ENCODE results near the gene CNOT4.

DNA sequence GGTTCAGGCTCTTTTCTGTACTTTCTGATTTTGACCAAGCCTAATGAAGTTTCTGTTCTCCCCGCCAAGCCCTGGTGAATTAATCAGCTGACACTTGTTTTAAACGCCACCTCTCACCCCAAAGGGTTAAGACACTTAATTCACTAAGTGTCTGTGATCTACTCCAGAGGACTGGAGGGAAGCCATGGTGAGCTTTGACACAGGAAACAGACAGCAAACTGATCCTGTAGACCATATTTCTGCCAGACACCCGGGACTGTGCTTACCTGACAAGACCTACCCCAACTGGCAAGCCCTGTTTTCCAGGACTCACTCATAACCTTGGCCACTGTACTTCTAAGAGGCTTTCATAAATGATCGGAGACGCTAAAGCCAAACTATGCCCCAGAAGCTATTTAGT is 150.3 kb downstream of the CNOT4 start:
- TF ChIP-seq, protein P1, sequence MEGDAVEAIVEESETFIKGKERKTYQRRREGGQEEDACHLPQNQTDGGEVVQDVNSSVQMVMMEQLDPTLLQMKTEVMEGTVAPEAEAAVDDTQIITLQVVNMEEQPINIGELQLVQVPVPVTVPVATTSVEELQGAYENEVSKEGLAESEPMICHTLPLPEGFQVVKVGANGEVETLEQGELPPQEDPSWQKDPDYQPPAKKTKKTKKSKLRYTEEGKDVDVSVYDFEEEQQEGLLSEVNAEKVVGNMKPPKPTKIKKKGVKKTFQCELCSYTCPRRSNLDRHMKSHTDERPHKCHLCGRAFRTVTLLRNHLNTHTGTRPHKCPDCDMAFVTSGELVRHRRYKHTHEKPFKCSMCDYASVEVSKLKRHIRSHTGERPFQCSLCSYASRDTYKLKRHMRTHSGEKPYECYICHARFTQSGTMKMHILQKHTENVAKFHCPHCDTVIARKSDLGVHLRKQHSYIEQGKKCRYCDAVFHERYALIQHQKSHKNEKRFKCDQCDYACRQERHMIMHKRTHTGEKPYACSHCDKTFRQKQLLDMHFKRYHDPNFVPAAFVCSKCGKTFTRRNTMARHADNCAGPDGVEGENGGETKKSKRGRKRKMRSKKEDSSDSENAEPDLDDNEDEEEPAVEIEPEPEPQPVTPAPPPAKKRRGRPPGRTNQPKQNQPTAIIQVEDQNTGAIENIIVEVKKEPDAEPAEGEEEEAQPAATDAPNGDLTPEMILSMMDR (IDR thresholded peaks at IDR 0.05): no peak
- no peak for TF ChIP-seq POLR2A (IDR thresholded peaks at IDR 0.05)

All from adrenal gland (tissue), 5 donors.